Measurements from ENCODE around the gene ZNF664. TPM values are rescaled to one million over a fixed set of nuclear protein-coding genes. Genes with fewer than 3 reads are reported as not detected.

Gene ZNF664
- total RNA-seq, 1 experiment from 2014 or later, result 87.6 TPM

DNA sequence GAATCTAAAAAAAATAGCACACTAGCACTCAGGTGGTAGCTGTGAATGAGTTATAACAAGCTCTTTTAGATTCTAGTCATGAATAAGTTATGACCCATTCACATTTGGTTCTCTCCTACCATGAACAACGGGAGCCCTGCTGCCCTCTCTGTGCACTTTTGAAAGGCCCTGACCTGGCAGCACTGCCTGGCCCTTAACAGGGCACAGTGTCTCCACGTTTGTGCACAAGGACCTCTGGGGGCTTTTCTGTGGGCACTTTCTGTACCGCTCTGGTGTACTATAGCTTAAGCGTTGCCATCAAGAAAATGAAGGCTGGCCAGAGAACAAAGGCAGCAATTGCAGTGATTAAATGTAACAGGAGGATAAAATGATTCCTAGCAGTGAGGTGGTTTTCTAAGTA, 21.5 kb upstream of the ZNF664 start:
- ChIA-PET CTCF (no interaction called here), POLR2A (ENCODE audit: unreplicated experiment) (no interaction called here)
- Histone ChIP-seq H3K36me3 (ENCODE audit: low read depth) (no peaks in the 10 kb centered on the region), H3K27me3 (ENCODE audit: insufficient read depth, low read depth) (no peaks in the 10 kb centered on the region), H3K4me1 (replicated peaks; ENCODE audit: insufficient read depth) (no peaks in the 10 kb centered on the region), H3K27ac (no peak overlapping the region), H2AFZ (no peak overlapping the region), H3K4me2 (no peak overlapping the region), H3K79me2 (ENCODE audit: low read depth) (no peaks in the 10 kb centered on the region), H4K20me1 (ENCODE audit: insufficient read depth) (no peaks in the 10 kb centered on the region), H3K9me3 (ENCODE audit: insufficient read depth, low read depth) (no peaks in the 10 kb centered on the region), H3K9me2 (ENCODE audit: insufficient read depth) (no peaks in the 10 kb centered on the region), H3F3A (ENCODE audit: insufficient read depth, low read depth) (no peaks in the 10 kb centered on the region), H3K4me3 (no peak overlapping the region)
- no peak for DNase-seq
- intact Hi-C loops (cut with micrococcal nuclease; ENCODE audit: unreplicated experiment), result no loop called here
- TF ChIP-seq, protein P1, sequence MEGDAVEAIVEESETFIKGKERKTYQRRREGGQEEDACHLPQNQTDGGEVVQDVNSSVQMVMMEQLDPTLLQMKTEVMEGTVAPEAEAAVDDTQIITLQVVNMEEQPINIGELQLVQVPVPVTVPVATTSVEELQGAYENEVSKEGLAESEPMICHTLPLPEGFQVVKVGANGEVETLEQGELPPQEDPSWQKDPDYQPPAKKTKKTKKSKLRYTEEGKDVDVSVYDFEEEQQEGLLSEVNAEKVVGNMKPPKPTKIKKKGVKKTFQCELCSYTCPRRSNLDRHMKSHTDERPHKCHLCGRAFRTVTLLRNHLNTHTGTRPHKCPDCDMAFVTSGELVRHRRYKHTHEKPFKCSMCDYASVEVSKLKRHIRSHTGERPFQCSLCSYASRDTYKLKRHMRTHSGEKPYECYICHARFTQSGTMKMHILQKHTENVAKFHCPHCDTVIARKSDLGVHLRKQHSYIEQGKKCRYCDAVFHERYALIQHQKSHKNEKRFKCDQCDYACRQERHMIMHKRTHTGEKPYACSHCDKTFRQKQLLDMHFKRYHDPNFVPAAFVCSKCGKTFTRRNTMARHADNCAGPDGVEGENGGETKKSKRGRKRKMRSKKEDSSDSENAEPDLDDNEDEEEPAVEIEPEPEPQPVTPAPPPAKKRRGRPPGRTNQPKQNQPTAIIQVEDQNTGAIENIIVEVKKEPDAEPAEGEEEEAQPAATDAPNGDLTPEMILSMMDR (conservative IDR thresholded peaks at IDR 0.05), result no peak
- no peak for TF ChIP-seq EZH2 (IDR thresholded peaks at IDR 0.05; ENCODE audit: low read depth)
- BruUV-seq (replicated peaks), result no TSS peak

DNA sequence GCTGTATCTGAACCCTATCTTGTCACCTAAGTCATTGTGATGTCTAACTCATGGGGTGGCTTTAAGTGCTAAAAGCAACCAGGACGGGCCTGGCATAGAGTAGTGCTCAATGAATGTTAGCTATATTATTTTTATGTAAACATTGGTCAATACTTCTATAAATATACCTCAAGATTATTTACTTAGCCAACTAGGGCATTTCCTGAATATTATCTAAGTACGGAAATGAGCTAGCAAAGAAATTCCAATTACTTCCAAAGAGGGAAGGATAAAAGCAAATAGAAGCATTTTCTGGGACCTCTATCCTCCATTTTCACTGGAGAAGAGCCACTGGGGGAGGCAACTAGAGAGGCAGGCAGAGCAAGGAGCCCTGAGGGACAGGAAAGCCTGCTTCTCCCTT, 21.0 kb upstream of the ZNF664 start:
- Histone ChIP-seq H3K9me2 (ENCODE audit: insufficient read depth) (no peaks in the 10 kb centered on the region), H3F3A (ENCODE audit: insufficient read depth, low read depth) (no peaks in the 10 kb centered on the region), H4K20me1 (ENCODE audit: insufficient read depth) (no peaks in the 10 kb centered on the region), H3K4me3 (no peak overlapping the region), H3K79me2 (ENCODE audit: low read depth) (no peaks in the 10 kb centered on the region), H3K27ac (no peak overlapping the region), H3K4me2 (no peak overlapping the region), H3K9me3 (ENCODE audit: insufficient read depth, low read depth) (no peaks in the 10 kb centered on the region), H2AFZ (no peak overlapping the region), H3K4me1 (replicated peaks; ENCODE audit: insufficient read depth) (no peaks in the 10 kb centered on the region), H3K36me3 (ENCODE audit: low read depth) (no peaks in the 10 kb centered on the region), H3K27me3 (ENCODE audit: insufficient read depth, low read depth) (no peaks in the 10 kb centered on the region)
- ChIA-PET POLR2A (ENCODE audit: unreplicated experiment) (no interaction called here), CTCF (no interaction called here)
- no peak for DNase-seq
- TF ChIP-seq, protein P1 (conservative IDR thresholded peaks at IDR 0.05), result no peak
- no peak for TF ChIP-seq EZH2 (IDR thresholded peaks at IDR 0.05; ENCODE audit: low read depth)
- BruUV-seq (replicated peaks), result no TSS peak
- intact Hi-C loops (cut with micrococcal nuclease; ENCODE audit: unreplicated experiment), result no loop called here

DNA sequence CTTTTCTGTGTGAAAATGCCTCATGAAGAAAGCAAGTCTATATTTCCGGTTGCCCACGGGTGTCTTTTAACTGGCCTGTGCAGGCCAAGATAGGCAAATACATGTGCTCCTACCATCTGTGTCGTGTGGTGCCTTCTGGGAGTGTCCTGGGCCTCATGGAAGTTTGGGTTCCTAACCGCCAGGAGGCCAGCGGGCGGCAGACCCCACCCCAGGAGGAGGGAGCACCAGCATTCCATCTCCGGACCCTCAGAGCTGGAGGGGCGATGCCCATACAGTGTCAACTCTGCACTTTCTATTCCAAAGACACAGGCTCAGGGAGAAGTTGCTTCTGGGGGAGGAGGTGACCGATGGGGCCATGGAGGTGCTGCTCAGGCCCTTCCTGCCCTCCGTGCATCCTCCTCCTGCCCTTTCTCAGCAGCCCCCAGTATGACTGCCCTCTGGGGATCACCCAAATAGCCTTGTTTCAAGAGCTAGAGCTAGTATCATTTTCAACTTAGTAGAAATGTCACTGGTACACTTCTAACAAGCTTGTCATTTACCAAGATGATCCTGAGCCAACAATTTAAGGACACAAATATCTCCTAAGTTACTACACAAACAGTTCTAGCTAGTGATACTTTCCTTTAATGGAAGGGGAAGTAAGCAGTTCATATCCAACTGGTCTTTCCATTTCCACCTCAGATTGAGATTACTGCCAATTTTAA, 18.2 kb upstream of the ZNF664 start:
- Histone ChIP-seq H2AFZ (no peak overlapping the region), H3K4me3 (no peak overlapping the region), H4K20me1 (ENCODE audit: insufficient read depth) (no peaks in the 10 kb centered on the region), H3K79me2 (ENCODE audit: low read depth) (no peaks in the 10 kb centered on the region), H3K4me1 (replicated peaks; ENCODE audit: insufficient read depth) (no peaks in the 10 kb centered on the region), H3K27me3 (ENCODE audit: insufficient read depth, low read depth) (no peaks in the 10 kb centered on the region), H3K9me2 (ENCODE audit: insufficient read depth) (no peaks in the 10 kb centered on the region), H3K36me3 (ENCODE audit: low read depth) (no peaks in the 10 kb centered on the region), H3F3A (ENCODE audit: insufficient read depth, low read depth) (no peaks in the 10 kb centered on the region), H3K27ac (no peak overlapping the region), H3K9me3 (ENCODE audit: insufficient read depth, low read depth) (no peaks in the 10 kb centered on the region), H3K4me2 (no peak overlapping the region)
- ChIA-PET CTCF (no interaction called here), POLR2A (ENCODE audit: unreplicated experiment) (no interaction called here)
- intact Hi-C loops (cut with micrococcal nuclease; ENCODE audit: unreplicated experiment), result no loop called here
- TF ChIP-seq, protein P1 (conservative IDR thresholded peaks at IDR 0.05), result no peak
- no peak for TF ChIP-seq EZH2 (IDR thresholded peaks at IDR 0.05; ENCODE audit: low read depth)
- BruUV-seq (replicated peaks), result no TSS peak
- DNase-seq, result no peak
